H1 (cell line): Measurements from ENCODE around the gene LRG1. TPM values are rescaled to one million over a fixed set of nuclear protein-coding genes. Genes with fewer than 3 reads are reported as not detected.

Experiments used
- CTCF ChIA-PET: fragments of 300-600 bp; sonication (Branson Sonifier 250); formaldehyde crosslinking; loops from one replicate; lab custom pipeline; 2021; ENCODE audit not compliant: partially characterized antibody; lab: Charles Lee
- POLR2A ChIA-PET: fragments of 300-600 bp; sonication (Branson Sonifier 250); formaldehyde crosslinking; loops from one replicate; lab custom pipeline; 2021; ENCODE audit warnings: inconsistent platforms; ENCODE audit not compliant: partially characterized antibody; lab: Charles Lee
- DNase-seq, 2 experiments: peaks; one replicate each; pipeline versions ENCODE4 v3.0.0 to v3.0.0-alpha.2; 2010 to 2022; ENCODE audit warnings: low spot score in 2 of 2, low read depth in 1 of 2, mixed read lengths in 1 of 2
- FAIRE-seq: peaks from 2 replicates; lab custom pipeline; 2011; peaks lifted over from hg19 to GRCh38; lab: Jason Lieb, UNC
- H2AFZ ChIP-seq: 2 replicates; pipeline ENCODE4 v1.8.1; 2012; ENCODE audit warnings: low read length, inconsistent platforms
- H2AK5ac ChIP-seq: 2 replicates; pipeline ENCODE4 v1.6.1; 2013; ENCODE audit warnings: low read depth, low read length
- H2BK120ac ChIP-seq: replicated peaks from 2 replicates; pipeline ENCODE3; 2013; ENCODE audit warnings: low read depth, low read length, inconsistent platforms
- H2BK12ac ChIP-seq: 2 replicates; pipeline ENCODE4 v1.6.1; 2013; ENCODE audit warnings: low read depth, low read length
- H2BK15ac ChIP-seq: 2 replicates; pipeline ENCODE4 v1.6.1; 2013; ENCODE audit warnings: low read length
- H2BK20ac ChIP-seq: 2 replicates; pipeline ENCODE4 v1.6.1; 2013; ENCODE audit warnings: low read length
- H2BK5ac ChIP-seq: 2 replicates; pipeline ENCODE4 v1.6.1; 2013; ENCODE audit warnings: low read depth, low read length
- H3K14ac ChIP-seq: 2 replicates; pipeline ENCODE4 v1.6.1; 2013; ENCODE audit warnings: inconsistent platforms; ENCODE audit not compliant: insufficient read length
- H3K18ac ChIP-seq: 2 replicates; pipeline ENCODE4 v1.6.1; 2013; ENCODE audit warnings: low read length; ENCODE audit errors: extremely low read depth
- H3K23ac ChIP-seq: 2 replicates; pipeline ENCODE4 v1.6.1; 2013; ENCODE audit warnings: inconsistent platforms; ENCODE audit not compliant: insufficient read length
- H3K23me2 ChIP-seq: 2 replicates; pipeline ENCODE4 v1.6.1; 2013; ENCODE audit warnings: low read depth, low read length
- H3K27ac ChIP-seq: 2 replicates; pipeline ENCODE4 v1.6.1; 2011; ENCODE audit warnings: low read depth, low read length, inconsistent platforms
- H3K27me3 ChIP-seq, 4 experiments: replicated peaks in 1 of 4; 1 replicate in 1 of 4; 2 replicates in 3 of 4; pipeline versions ENCODE4 v1.6.1 to v1.8.1; 2011 to 2013; ENCODE audit warnings: low read length in 3 of 4, mild to moderate bottlenecking in 3 of 4, inconsistent platforms in 2 of 4, mixed read lengths in 2 of 4, moderate library complexity in 1 of 4; ENCODE audit not compliant: control insufficient read depth in 3 of 4, insufficient read depth in 3 of 4; ENCODE audit errors: extremely low read depth in 1 of 4
- H3K36me3 ChIP-seq, 4 experiments: 2 replicates each; pipeline versions ENCODE4 v1.6.1 to v1.8.1; 2011 to 2013; ENCODE audit warnings: mild to moderate bottlenecking in 4 of 4, low read length in 3 of 4, moderate library complexity in 2 of 4, control low read depth in 1 of 4, inconsistent platforms in 1 of 4; ENCODE audit not compliant: insufficient read depth in 4 of 4, control insufficient read depth in 2 of 4
- H3K4ac ChIP-seq: replicated peaks from 2 replicates; pipeline ENCODE3; 2013; ENCODE audit warnings: low read length, low read depth, mixed read lengths, inconsistent platforms; ENCODE audit not compliant: insufficient read length
- H3K4me1 ChIP-seq, 4 experiments: replicated peaks in 1 of 4; 1 replicate in 1 of 4; 2 replicates in 3 of 4; pipeline versions ENCODE4 v1.6.1 to v1.8.1; 2011 to 2013; ENCODE audit warnings: low read length in 3 of 4, inconsistent platforms in 2 of 4, mixed read lengths in 1 of 4; ENCODE audit not compliant: insufficient read depth in 4 of 4, control insufficient read depth in 3 of 4
- H3K4me2 ChIP-seq, 2 experiments: 2 replicates each; pipeline versions ENCODE4 v1.6.1 to v1.8.1; 2011 to 2013; ENCODE audit warnings: low read depth in 2 of 2, low read length in 2 of 2, control low read depth in 1 of 2, inconsistent platforms in 1 of 2, mild to moderate bottlenecking in 1 of 2; ENCODE audit not compliant: insufficient read depth in 1 of 2
- H3K4me3 ChIP-seq, 4 experiments: fragments of 200-600, 300-600 bp in 1 of 4; sonication (generic), shearing (Covaris generic), sonication (Bioruptor Twin) in 1 of 4; 2 replicates each; pipeline versions ENCODE4 v1.5.1 to v1.8.1; 2011 to 2016; ENCODE audit warnings: low read length in 4 of 4, low read depth in 3 of 4, control low read depth in 2 of 4, inconsistent platforms in 2 of 4, mild to moderate bottlenecking in 2 of 4, mixed read lengths in 1 of 4, moderate library complexity in 1 of 4; ENCODE audit not compliant: insufficient read depth in 2 of 4; ENCODE audit errors: extremely low read depth in 1 of 4
- H3K56ac ChIP-seq: replicated peaks from 2 replicates; pipeline ENCODE3; 2013; ENCODE audit warnings: low read depth, mild to moderate bottlenecking, mixed read lengths, low read length, inconsistent platforms; ENCODE audit not compliant: insufficient read length
- H3K79me1 ChIP-seq: 2 replicates; pipeline ENCODE4 v1.6.1; 2013; ENCODE audit warnings: low read depth, low read length, control low read depth
- H3K79me2 ChIP-seq, 2 experiments: 2 replicates each; pipeline versions ENCODE4 v1.6.1 to v1.8.1; 2012 to 2013; ENCODE audit warnings: low read length in 2 of 2, mild to moderate bottlenecking in 2 of 2, inconsistent platforms in 1 of 2; ENCODE audit not compliant: insufficient read depth in 2 of 2, control insufficient read depth in 1 of 2
- H3K9ac ChIP-seq, 4 experiments: replicated peaks in 1 of 4; 1 replicate in 1 of 4; 2 replicates in 3 of 4; pipeline versions ENCODE4 v1.6.1 to v1.8.1; 2011 to 2013; ENCODE audit warnings: low read depth in 3 of 4, low read length in 3 of 4, control low read depth in 2 of 4, mild to moderate bottlenecking in 2 of 4, moderate library complexity in 2 of 4, inconsistent platforms in 1 of 4; ENCODE audit errors: extremely low read depth in 1 of 4
- H3K9me3 ChIP-seq, 2 experiments: 2 replicates each; pipeline versions ENCODE4 v1.6.1 to v1.8.1; 2012 to 2013; ENCODE audit warnings: mild to moderate bottlenecking in 2 of 2, moderate library complexity in 2 of 2, control low read depth in 1 of 2, inconsistent platforms in 1 of 2, low read depth in 1 of 2, low read length in 1 of 2, mixed read lengths in 1 of 2; ENCODE audit not compliant: insufficient read depth in 2 of 2
- H4K20me1 ChIP-seq, 2 experiments: replicated peaks in 1 of 2; 2 replicates each; pipeline versions ENCODE3 to v1.8.1; 2011 to 2013; ENCODE audit warnings: inconsistent platforms in 2 of 2, low read length in 2 of 2, mild to moderate bottlenecking in 1 of 2; ENCODE audit not compliant: insufficient read depth in 2 of 2, control insufficient read depth in 1 of 2
- H4K5ac ChIP-seq: 2 replicates; pipeline ENCODE4 v1.6.1; 2013; ENCODE audit warnings: low read length, low read depth, mixed read lengths, inconsistent platforms; ENCODE audit not compliant: insufficient read length
- H4K8ac ChIP-seq: 2 replicates; pipeline ENCODE4 v1.8.0; 2013; ENCODE audit warnings: mild to moderate bottlenecking, moderate library complexity, low read length, inconsistent platforms; ENCODE audit not compliant: insufficient read depth; ENCODE audit errors: extremely low read depth
- H4K91ac ChIP-seq: replicated peaks from 2 replicates; pipeline ENCODE3; 2013; ENCODE audit warnings: low read length, mixed read lengths, inconsistent platforms; ENCODE audit not compliant: insufficient read length
- EZH2 ChIP-seq: fragments of 200-600 bp; sonication (generic); IDR thresholded peaks from 2 replicates; pipeline ENCODE4 v1.7.1; 2012; ENCODE audit warnings: low read depth, mild to moderate bottlenecking, moderate library complexity, low read length, inconsistent platforms; ENCODE audit not compliant: severe bottlenecking
- POLR2A ChIP-seq, 2 experiments: IDR thresholded peaks; 1 replicate in 1 of 2; 2 replicates in 1 of 2; pipeline ENCODE4 v1.6.1; 2011; ENCODE audit warnings: low read depth in 2 of 2, low read length in 2 of 2, mild to moderate bottlenecking in 2 of 2; ENCODE audit errors: control extremely low read depth in 1 of 2
- WGBS, 2 experiments: shearing (Covaris generic) in 1 of 2; methylation state at CpG; one replicate each; pipeline versions ENCODE4 v1.1.6 to v1.1.7; 2013 to 2015; ENCODE audit warnings: low lambda C conversion rate in 2 of 2, mixed read lengths in 2 of 2, inconsistent platforms in 1 of 2, low coverage in 1 of 2, missing lambda C conversion rate in 1 of 2; ENCODE audit not compliant: insufficient replicate concordance in 2 of 2, insufficient coverage in 1 of 2, insufficient read length in 1 of 2; ENCODE audit errors: extremely low coverage in 1 of 2, missing lambda C conversion rate in 1 of 2; 5-methylcytosine and 5-hydroxymethylcytosine counted together
- polyA plus RNA-seq, 7 experiments: library from polyadenylated mRNA; depleted of rRNA in 3 of 7; stranded (reverse) in 5 of 7; unstranded in 2 of 7; fragments of >200 nt in 5 of 7; fragments of 200-250 nt in 2 of 7; gene quantifications; 1 replicate in 5 of 7; 2 replicates in 1 of 7; 4 replicates in 1 of 7; pipeline versions ENCODE4 v1.2.1 to v1.2.3, GENCODE V29; 2011 to 2013; ENCODE audit warnings: missing spikeins in 2 of 7, mixed read lengths in 2 of 7
- total RNA-seq: library from RNA; stranded (reverse); fragmentation: NEBNext Ultra II Directional; extraction: Animal tissue kit (Norgen Biotek cat#: 25700); gene quantifications from 2 replicates; pipeline ENCODE4 v1.2.1, GENCODE V29; 2021

Gene LRG1
- total and polyA plus RNA-seq, 2 of the 8 experiments (the other 6 are each of a cell fraction or from before 2014, with no cell fraction given) = 0.48 to 0.79 TPM

GRCh38 chr19:4553775-4554174, 13.9 kb upstream of the LRG1 start:
- Histone ChIP-seq H3K27ac (no peak overlapping the region), H3K4me1 (peaks cover 0 to 7% (median 3%) of the 10 kb centered on the region in 4 experiments; a peak in 4 of 7 replicates), H3K9me3 (no peaks in the 10 kb centered on the region), H3K23me2 (peaks cover 10% of the 10 kb centered on the region; the same call in 1 of the 2 replicates), H3K79me2 (no peaks in the 10 kb centered on the region), H3K23ac (no peak overlapping the region), H2BK12ac (no peak overlapping the region), H4K91ac (no peak overlapping the region), H3K36me3 (peaks cover 9 to 41% (median 33%) of the 10 kb centered on the region in 4 experiments; a peak in 6 of 8 replicates), H4K5ac (no peak overlapping the region), H4K8ac (no peak overlapping the region; the same call in 1 of the 2 replicates), H2BK120ac (no peak overlapping the region), H3K4me2 (no peak overlapping the region), H3K4ac (no peak overlapping the region), H3K4me3 (no peak overlapping the region), H2BK5ac (no peak overlapping the region), H2AFZ (no peak overlapping the region), H4K20me1 (peaks cover 13 to 29% of the 10 kb centered on the region in 2 experiments), H3K79me1 (0 out of 2 replicates have a peak, but pooled peaks cover 2% of the 10 kb centered on the region), H3K56ac (peak overlapping the region; percentile 59), H2BK15ac (no peak overlapping the region), H2BK20ac (no peak overlapping the region), H3K18ac (no peak overlapping the region), H2AK5ac (no peak overlapping the region), H3K9ac (no peak overlapping the region), H3K27me3 (no peaks in the 10 kb centered on the region), H3K14ac (no peak overlapping the region)
- POLR2A ChIA-PET = no interaction called here
- WGBS, 2 experiments = 95% methylated on average over 3 of the region's 3 CpGs; no CpG with 5 or more reads in 1 of the 2 experiments
- no peak for TF ChIP-seq POLR2A (IDR thresholded peaks at IDR 0.05; ENCODE audit: control extremely low read depth in 1 of 2, low read depth in 2 of 2, low read length in 2 of 2)
- no peak for TF ChIP-seq EZH2
- no peak for FAIRE-seq
- DNase-seq = no peak
- CTCF ChIA-PET = no interaction called here
